ENCODE measurements around the gene ALKBH8.
A peak's percentile ranks its signal among the peaks of the same experiment; 100 is the strongest.
"Not testable (repeated sequence)": the region's sequence is repeated elsewhere in the genome, so short reads cannot be mapped to it uniquely, and the experiment has no call there.

The ALKBH8 gene

GRCh38 chr11:107565219-107565937 lies at the start of gene ALKBH8:
TSS of gene ALKBH8 (minus strand) at chr11:107565735. CDS start at chr11:107560893, 4,842 bp downstream.
- no peak for FAIRE-seq
- DNase-seq (ENCODE audit: low spot score): peak; percentile 84

- DNase-seq (ENCODE audit: low spot score) (no peak), FAIRE-seq (no peak)
Measured at GRCh38 chr11:107612445-107612844, 46.9 kb upstream of the ALKBH8 start.

GRCh38 chr11:107609400-107610218 lies 44.1 kb upstream of the ALKBH8 start:
- FAIRE-seq (no peak), DNase-seq (ENCODE audit: low spot score) (no peak)

- FAIRE-seq (no peak), DNase-seq (ENCODE audit: low spot score) (no peak)
Measured at GRCh38 chr11:107608809-107609208, 43.3 kb upstream of the ALKBH8 start.

- no peak for DNase-seq (ENCODE audit: low spot score)
- FAIRE-seq: no peak
Measured at GRCh38 chr11:107606141-107606540, 40.6 kb upstream of the ALKBH8 start.

- DNase-seq (ENCODE audit: low spot score) (no peak), FAIRE-seq (no peak)
Measured at GRCh38 chr11:107605061-107606006, 39.8 kb upstream of the ALKBH8 start.

GRCh38 chr11:107598225-107599139 lies 32.9 kb upstream of the ALKBH8 start:
- FAIRE-seq: no peak
- DNase-seq (ENCODE audit: low spot score): peak; percentile 49

- DNase-seq (ENCODE audit: low spot score): no peak
- FAIRE-seq: no peak
Measured at GRCh38 chr11:107594736-107595135, 29.2 kb upstream of the ALKBH8 start.

- FAIRE-seq: no peak
- no peak for DNase-seq (ENCODE audit: low spot score)
Measured at GRCh38 chr11:107593951-107594350, 28.4 kb upstream of the ALKBH8 start.

GRCh38 chr11:107592813-107593212 lies 27.3 kb upstream of the ALKBH8 start:
- DNase-seq (ENCODE audit: low spot score): no peak
- no peak for FAIRE-seq

- FAIRE-seq (peak; percentile 20), DNase-seq (ENCODE audit: low spot score) (no peak)
Measured at GRCh38 chr11:107592231-107592590, 26.7 kb upstream of the ALKBH8 start.

- peak; percentile 78 for FAIRE-seq
- DNase-seq (ENCODE audit: low spot score): peak; percentile 43
Measured at GRCh38 chr11:107591378-107592230, 26.1 kb upstream of the ALKBH8 start.

GRCh38 chr11:107590460-107591377 lies 25.2 kb upstream of the ALKBH8 start, which contains the start of gene ELMOD1:
TSS of gene ELMOD1 (plus strand) at chr11:107591147. CDS start at chr11:107618190, 27,043 bp downstream.
- DNase-seq (ENCODE audit: low spot score): peak; percentile 91
- FAIRE-seq: no peak

GRCh38 chr11:107587306-107587979 lies 21.9 kb upstream of the ALKBH8 start:
- FAIRE-seq: no peak
- DNase-seq (ENCODE audit: low spot score): no peak

- no peak for FAIRE-seq
- DNase-seq (ENCODE audit: low spot score): no peak
Measured at GRCh38 chr11:107583629-107584195, 18.2 kb upstream of the ALKBH8 start.

GRCh38 chr11:107581147-107581546 lies 15.6 kb upstream of the ALKBH8 start:
- no peak for FAIRE-seq
- no peak for DNase-seq (ENCODE audit: low spot score)

- DNase-seq (ENCODE audit: low spot score); FAIRE-seq: not testable (repeated sequence)
Measured at GRCh38 chr11:107579169-107579568, 13.6 kb upstream of the ALKBH8 start.
